DND-41 (cell line): ENCODE data around the gene GSG1L.

Experiments
- CTCF ChIP-seq: IDR thresholded peaks from 2 replicates; pipeline ENCODE4 v1.5.1; 2012; ENCODE audit warnings: borderline replicate concordance, low read length, moderate library complexity, mild to moderate bottlenecking; ENCODE audit not compliant: poor library complexity, severe bottlenecking; ENCODE audit errors: extremely low read depth
- EZH2 ChIP-seq: IDR thresholded peaks from 3 replicates; pipeline ENCODE4 v1.6.1; 2012; ENCODE audit warnings: borderline replicate concordance, low read depth, mild to moderate bottlenecking, moderate library complexity, low read length, inconsistent platforms; ENCODE audit not compliant: severe bottlenecking

GRCh38 chr16:27980076-27980775, 83.3 kb downstream of the GSG1L start:
- TF ChIP-seq CTCF (no peak), EZH2 (no peak)
